H1 (cell line): ENCODE measurements around the gene MGLL. TPM values are rescaled to one million over a fixed set of nuclear protein-coding genes. Genes with fewer than 3 reads are reported as not detected.

Experiments used
- CTCF ChIA-PET: fragments of 300-600 bp; sonication (Branson Sonifier 250); formaldehyde crosslinking; loops from one replicate; lab custom pipeline; 2021; ENCODE audit not compliant: partially characterized antibody; lab: Charles Lee
- POLR2A ChIA-PET: fragments of 300-600 bp; sonication (Branson Sonifier 250); formaldehyde crosslinking; loops from one replicate; lab custom pipeline; 2021; ENCODE audit warnings: inconsistent platforms; ENCODE audit not compliant: partially characterized antibody; lab: Charles Lee
- DNase-seq, 2 experiments: peaks; one replicate each; pipeline versions ENCODE4 v3.0.0 to v3.0.0-alpha.2; 2010 to 2022; ENCODE audit warnings: low spot score in 2 of 2, low read depth in 1 of 2, mixed read lengths in 1 of 2
- FAIRE-seq: peaks from 2 replicates; lab custom pipeline; 2011; peaks lifted over from hg19 to GRCh38; lab: Jason Lieb, UNC
- H2AFZ ChIP-seq: 2 replicates; pipeline ENCODE4 v1.8.1; 2012; ENCODE audit warnings: low read length, inconsistent platforms
- H2AK5ac ChIP-seq: 2 replicates; pipeline ENCODE4 v1.6.1; 2013; ENCODE audit warnings: low read depth, low read length
- H2BK120ac ChIP-seq: replicated peaks from 2 replicates; pipeline ENCODE3; 2013; ENCODE audit warnings: low read depth, low read length, inconsistent platforms
- H2BK12ac ChIP-seq: 2 replicates; pipeline ENCODE4 v1.6.1; 2013; ENCODE audit warnings: low read depth, low read length
- H2BK15ac ChIP-seq: 2 replicates; pipeline ENCODE4 v1.6.1; 2013; ENCODE audit warnings: low read length
- H2BK20ac ChIP-seq: 2 replicates; pipeline ENCODE4 v1.6.1; 2013; ENCODE audit warnings: low read length
- H2BK5ac ChIP-seq: 2 replicates; pipeline ENCODE4 v1.6.1; 2013; ENCODE audit warnings: low read depth, low read length
- H3K14ac ChIP-seq: 2 replicates; pipeline ENCODE4 v1.6.1; 2013; ENCODE audit warnings: inconsistent platforms; ENCODE audit not compliant: insufficient read length
- H3K18ac ChIP-seq: 2 replicates; pipeline ENCODE4 v1.6.1; 2013; ENCODE audit warnings: low read length; ENCODE audit errors: extremely low read depth
- H3K23ac ChIP-seq: 2 replicates; pipeline ENCODE4 v1.6.1; 2013; ENCODE audit warnings: inconsistent platforms; ENCODE audit not compliant: insufficient read length
- H3K23me2 ChIP-seq: 2 replicates; pipeline ENCODE4 v1.6.1; 2013; ENCODE audit warnings: low read depth, low read length
- H3K27ac ChIP-seq: 2 replicates; pipeline ENCODE4 v1.6.1; 2011; ENCODE audit warnings: low read depth, low read length, inconsistent platforms
- H3K27me3 ChIP-seq, 4 experiments: replicated peaks in 1 of 4; 1 replicate in 1 of 4; 2 replicates in 3 of 4; pipeline versions ENCODE4 v1.6.1 to v1.8.1; 2011 to 2013; ENCODE audit warnings: low read length in 3 of 4, mild to moderate bottlenecking in 3 of 4, inconsistent platforms in 2 of 4, mixed read lengths in 2 of 4, moderate library complexity in 1 of 4; ENCODE audit not compliant: control insufficient read depth in 3 of 4, insufficient read depth in 3 of 4; ENCODE audit errors: extremely low read depth in 1 of 4
- H3K36me3 ChIP-seq, 4 experiments: 2 replicates each; pipeline versions ENCODE4 v1.6.1 to v1.8.1; 2011 to 2013; ENCODE audit warnings: mild to moderate bottlenecking in 4 of 4, low read length in 3 of 4, moderate library complexity in 2 of 4, control low read depth in 1 of 4, inconsistent platforms in 1 of 4; ENCODE audit not compliant: insufficient read depth in 4 of 4, control insufficient read depth in 2 of 4
- H3K4ac ChIP-seq: replicated peaks from 2 replicates; pipeline ENCODE3; 2013; ENCODE audit warnings: low read length, low read depth, mixed read lengths, inconsistent platforms; ENCODE audit not compliant: insufficient read length
- H3K4me1 ChIP-seq, 4 experiments: replicated peaks in 1 of 4; 1 replicate in 1 of 4; 2 replicates in 3 of 4; pipeline versions ENCODE4 v1.6.1 to v1.8.1; 2011 to 2013; ENCODE audit warnings: low read length in 3 of 4, inconsistent platforms in 2 of 4, mixed read lengths in 1 of 4; ENCODE audit not compliant: insufficient read depth in 4 of 4, control insufficient read depth in 3 of 4
- H3K4me2 ChIP-seq, 2 experiments: 2 replicates each; pipeline versions ENCODE4 v1.6.1 to v1.8.1; 2011 to 2013; ENCODE audit warnings: low read depth in 2 of 2, low read length in 2 of 2, control low read depth in 1 of 2, inconsistent platforms in 1 of 2, mild to moderate bottlenecking in 1 of 2; ENCODE audit not compliant: insufficient read depth in 1 of 2
- H3K4me3 ChIP-seq, 4 experiments: fragments of 200-600, 300-600 bp in 1 of 4; sonication (generic), shearing (Covaris generic), sonication (Bioruptor Twin) in 1 of 4; 2 replicates each; pipeline versions ENCODE4 v1.5.1 to v1.8.1; 2011 to 2016; ENCODE audit warnings: low read length in 4 of 4, low read depth in 3 of 4, control low read depth in 2 of 4, inconsistent platforms in 2 of 4, mild to moderate bottlenecking in 2 of 4, mixed read lengths in 1 of 4, moderate library complexity in 1 of 4; ENCODE audit not compliant: insufficient read depth in 2 of 4; ENCODE audit errors: extremely low read depth in 1 of 4
- H3K56ac ChIP-seq: replicated peaks from 2 replicates; pipeline ENCODE3; 2013; ENCODE audit warnings: low read depth, mild to moderate bottlenecking, mixed read lengths, low read length, inconsistent platforms; ENCODE audit not compliant: insufficient read length
- H3K79me1 ChIP-seq: 2 replicates; pipeline ENCODE4 v1.6.1; 2013; ENCODE audit warnings: low read depth, low read length, control low read depth
- H3K79me2 ChIP-seq, 2 experiments: 2 replicates each; pipeline versions ENCODE4 v1.6.1 to v1.8.1; 2012 to 2013; ENCODE audit warnings: low read length in 2 of 2, mild to moderate bottlenecking in 2 of 2, inconsistent platforms in 1 of 2; ENCODE audit not compliant: insufficient read depth in 2 of 2, control insufficient read depth in 1 of 2
- H3K9ac ChIP-seq, 4 experiments: replicated peaks in 1 of 4; 1 replicate in 1 of 4; 2 replicates in 3 of 4; pipeline versions ENCODE4 v1.6.1 to v1.8.1; 2011 to 2013; ENCODE audit warnings: low read depth in 3 of 4, low read length in 3 of 4, control low read depth in 2 of 4, mild to moderate bottlenecking in 2 of 4, moderate library complexity in 2 of 4, inconsistent platforms in 1 of 4; ENCODE audit errors: extremely low read depth in 1 of 4
- H3K9me3 ChIP-seq, 2 experiments: 2 replicates each; pipeline versions ENCODE4 v1.6.1 to v1.8.1; 2012 to 2013; ENCODE audit warnings: mild to moderate bottlenecking in 2 of 2, moderate library complexity in 2 of 2, control low read depth in 1 of 2, inconsistent platforms in 1 of 2, low read depth in 1 of 2, low read length in 1 of 2, mixed read lengths in 1 of 2; ENCODE audit not compliant: insufficient read depth in 2 of 2
- H4K20me1 ChIP-seq, 2 experiments: replicated peaks in 1 of 2; 2 replicates each; pipeline versions ENCODE3 to v1.8.1; 2011 to 2013; ENCODE audit warnings: inconsistent platforms in 2 of 2, low read length in 2 of 2, mild to moderate bottlenecking in 1 of 2; ENCODE audit not compliant: insufficient read depth in 2 of 2, control insufficient read depth in 1 of 2
- H4K5ac ChIP-seq: 2 replicates; pipeline ENCODE4 v1.6.1; 2013; ENCODE audit warnings: low read length, low read depth, mixed read lengths, inconsistent platforms; ENCODE audit not compliant: insufficient read length
- H4K8ac ChIP-seq: 2 replicates; pipeline ENCODE4 v1.8.0; 2013; ENCODE audit warnings: mild to moderate bottlenecking, moderate library complexity, low read length, inconsistent platforms; ENCODE audit not compliant: insufficient read depth; ENCODE audit errors: extremely low read depth
- H4K91ac ChIP-seq: replicated peaks from 2 replicates; pipeline ENCODE3; 2013; ENCODE audit warnings: low read length, mixed read lengths, inconsistent platforms; ENCODE audit not compliant: insufficient read length
- BCL11A ChIP-seq, 2 experiments: IDR thresholded peaks; one replicate each; pipeline ENCODE4 v1.6.1; 2011; ENCODE audit warnings: low read depth in 2 of 2, low read length in 2 of 2, mild to moderate bottlenecking in 2 of 2
- CHD1 ChIP-seq: IDR thresholded peaks from 2 replicates; pipeline ENCODE4 v1.6.1; 2012; ENCODE audit warnings: low read depth, low read length, improper control_type of control experiment
- EZH2 ChIP-seq: fragments of 200-600 bp; sonication (generic); IDR thresholded peaks from 2 replicates; pipeline ENCODE4 v1.7.1; 2012; ENCODE audit warnings: low read depth, mild to moderate bottlenecking, moderate library complexity, low read length, inconsistent platforms; ENCODE audit not compliant: severe bottlenecking
- GABPA ChIP-seq: IDR thresholded peaks from 2 replicates; pipeline ENCODE4 v1.6.1; 2011; ENCODE audit warnings: mild to moderate bottlenecking, low read length, moderate library complexity, borderline replicate concordance; ENCODE audit not compliant: insufficient read depth
- NRF1 ChIP-seq: IDR thresholded peaks from 2 replicates; pipeline ENCODE4 v1.6.1; 2011; ENCODE audit warnings: mild to moderate bottlenecking, low read depth, low read length, improper control_type of control experiment
- SP2 ChIP-seq: IDR thresholded peaks from 2 replicates; pipeline ENCODE4 v1.6.1; 2012; ENCODE audit warnings: mild to moderate bottlenecking, low read length, inconsistent platforms
- TEAD4 ChIP-seq: IDR thresholded peaks from 2 replicates; pipeline ENCODE4 v1.6.1; 2012; ENCODE audit warnings: low read depth, low read length, inconsistent platforms, mixed read lengths
- ZNF274 ChIP-seq: IDR thresholded peaks from 2 replicates; pipeline ENCODE4 v1.7.0; 2012; ENCODE audit warnings: low read length, borderline replicate concordance; ENCODE audit errors: extremely low read depth
- WGBS, 2 experiments: shearing (Covaris generic) in 1 of 2; methylation state at CpG; one replicate each; pipeline versions ENCODE4 v1.1.6 to v1.1.7; 2013 to 2015; ENCODE audit warnings: low lambda C conversion rate in 2 of 2, mixed read lengths in 2 of 2, inconsistent platforms in 1 of 2, low coverage in 1 of 2, missing lambda C conversion rate in 1 of 2; ENCODE audit not compliant: insufficient replicate concordance in 2 of 2, insufficient coverage in 1 of 2, insufficient read length in 1 of 2; ENCODE audit errors: extremely low coverage in 1 of 2, missing lambda C conversion rate in 1 of 2; 5-methylcytosine and 5-hydroxymethylcytosine counted together
- polyA plus RNA-seq, 7 experiments: library from polyadenylated mRNA; depleted of rRNA in 3 of 7; stranded (reverse) in 5 of 7; unstranded in 2 of 7; fragments of >200 nt in 5 of 7; fragments of 200-250 nt in 2 of 7; gene quantifications; 1 replicate in 5 of 7; 2 replicates in 1 of 7; 4 replicates in 1 of 7; pipeline versions ENCODE4 v1.2.1 to v1.2.3, GENCODE V29; 2011 to 2013; ENCODE audit warnings: missing spikeins in 2 of 7, mixed read lengths in 2 of 7
- total RNA-seq: library from RNA; stranded (reverse); fragmentation: NEBNext Ultra II Directional; extraction: Animal tissue kit (Norgen Biotek cat#: 25700); gene quantifications from 2 replicates; pipeline ENCODE4 v1.2.1, GENCODE V29; 2021

MGLL gene
- total and polyA plus RNA-seq, 2 of the 8 experiments (the other 6 are each of a cell fraction or from before 2014, with no cell fraction given): 0.05 to 0.34 TPM

- Histone ChIP-seq H4K91ac (no peak overlapping the region), H3K23me2 (peaks cover 9% of the 10 kb centered on the region; the same call in 1 of the 2 replicates), H3K4me1 (peaks cover 0 to 10% (median 1%) of the 10 kb centered on the region in 4 experiments; a peak in 6 of 7 replicates), H3K18ac (no peak overlapping the region), H3K27ac (no peak overlapping the region), H3K4ac (no peak overlapping the region), H2AFZ (no peak overlapping the region), H3K79me2 (no peaks in the 10 kb centered on the region), H3K14ac (no peak overlapping the region), H2BK15ac (no peak overlapping the region), H3K9me3 (no peaks in the 10 kb centered on the region), H2BK20ac (no peak overlapping the region), H3K4me3 (no peak overlapping the region), H3K9ac (no peak overlapping the region), H4K20me1 (peaks cover 0 to 3% of the 10 kb centered on the region in 2 experiments), H3K56ac (no peak overlapping the region), H2AK5ac (no peak overlapping the region), H3K27me3 (peaks cover 11 to 29% (median 22%) of the 10 kb centered on the region in 4 experiments; a peak in 6 of 7 replicates), H2BK12ac (no peak overlapping the region), H2BK120ac (no peak overlapping the region), H3K23ac (no peak overlapping the region), H4K5ac (no peak overlapping the region), H3K36me3 (no peaks in the 10 kb centered on the region), H3K4me2 (no peak overlapping the region), H4K8ac (no peak overlapping the region), H3K79me1 (no peaks in the 10 kb centered on the region), H2BK5ac (no peak overlapping the region)
- ChIA-PET CTCF (interaction anchor here (1.1 to 5.7 kb wide), 4 partner anchors 13 to 128 kb away, joined by 3 to 28 read pairs (median 4); no protein-coding TSS in a partner anchor), POLR2A (no interaction called here)
- 83% methylated on average over 9 of the region's 9 CpGs; no CpG with 5 or more reads in 1 of the 2 experiments for WGBS, 2 experiments
- no peak for FAIRE-seq
- no peak for TF ChIP-seq BCL11A (IDR thresholded peaks at IDR 0.05; ENCODE audit: low read depth in 2 of 2, low read length in 2 of 2)
- TF ChIP-seq CHD1: no peak
- TF ChIP-seq NRF1: no peak
- TF ChIP-seq SP2: no peak
- no peak for TF ChIP-seq GABPA
- no peak for TF ChIP-seq EZH2
- no peak for TF ChIP-seq ZNF274
- no peak for TF ChIP-seq TEAD4
- DNase-seq: no peak
These were observed 3.2 kb downstream of the MGLL start for GRCh38 chr3:127819086-127819485.
